GM18517 (cell line): Measurements from ENCODE around the gene GPR173.

Source experiments
- ATAC-seq: cut with Tn5 transposase; IDR thresholded peaks from one replicate; pipeline ENCODE4 v1.9.1; 2021; ENCODE audit warnings: mild to moderate bottlenecking, moderate library complexity; ENCODE audit not compliant: unreplicated experiment

The GPR173 gene

GRCh38 chrX:53071064-53071463 is 22.5 kb downstream of the GPR173 start:
- ATAC-seq = no peak

GRCh38 chrX:53071604-53072417 is 23.2 kb downstream of the GPR173 start:
- ATAC-seq = peak; percentile 78

GRCh38 chrX:53072418-53073114 is 24.0 kb downstream of the GPR173 start:
- ATAC-seq = no peak

GRCh38 chrX:53073115-53073586 is 24.6 kb downstream of the GPR173 start:
- ATAC-seq = no peak

GRCh38 chrX:53075011-53075410 is 26.4 kb downstream of the GPR173 start:
- ATAC-seq = no peak

GRCh38 chrX:53076671-53077070 is 28.1 kb downstream of the GPR173 start:
- no peak for ATAC-seq

- no peak for ATAC-seq
These were observed 28.9 kb downstream of the GPR173 start for GRCh38 chrX:53077207-53078197.

- no peak for ATAC-seq
These were observed 30.4 kb downstream of the GPR173 start for GRCh38 chrX:53078943-53079342.

GRCh38 chrX:53080628-53081580 is 32.3 kb downstream of the GPR173 start:
- no peak for ATAC-seq

- ATAC-seq = peak; percentile 90
These were observed 33.6 kb downstream of the GPR173 start, which contains the start of gene TSPYL2 for GRCh38 chrX:53081925-53082772. TSS of gene TSPYL2 (plus strand) at chrX:53082367. CDS start at chrX:53082499, 132 bp downstream.

GRCh38 chrX:53082773-53083616 is 34.4 kb downstream of the GPR173 start:
- no peak for ATAC-seq

- no peak for ATAC-seq
These were observed 35.5 kb downstream of the GPR173 start for GRCh38 chrX:53084043-53084570.

GRCh38 chrX:53084863-53085262 is 36.3 kb downstream of the GPR173 start:
- no peak for ATAC-seq

GRCh38 chrX:53085661-53086229 is 37.2 kb downstream of the GPR173 start:
- ATAC-seq = no peak

- ATAC-seq = no peak
These were observed 37.9 kb downstream of the GPR173 start for GRCh38 chrX:53086464-53086863.

- no peak for ATAC-seq
These were observed 38.8 kb downstream of the GPR173 start for GRCh38 chrX:53087388-53087831.
